Measurements from ENCODE around the gene PPFIBP2. TPM values are rescaled to one million over a fixed set of nuclear protein-coding genes. Genes with fewer than 3 reads are reported as not detected.

Gene PPFIBP2
- total RNA-seq, 1 donor from 2014 or later = 74.1 TPM

DNA sequence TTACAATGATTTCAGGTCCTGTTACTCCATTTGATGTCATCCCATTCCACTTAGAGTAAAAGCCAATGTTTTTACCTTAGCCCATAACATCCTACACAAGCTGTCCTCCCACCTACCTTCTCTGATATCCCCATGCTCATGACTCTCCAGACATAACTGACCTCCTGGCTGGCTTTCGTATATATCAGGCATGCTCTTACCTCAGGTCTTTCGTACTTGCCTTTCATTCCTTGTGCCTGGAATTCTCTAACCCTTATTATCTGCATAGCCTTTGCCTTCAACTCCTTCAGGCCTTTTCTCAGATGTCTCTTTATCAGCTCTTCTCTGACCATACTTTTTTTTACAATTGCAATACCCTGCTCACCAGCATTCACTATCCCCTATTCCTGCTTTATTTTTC lies 169.8 kb downstream of the PPFIBP2 start:
- Mint-ChIP-seq H3K4me1 (ENCODE audit: unreplicated experiment) (peaks cover 8% of the 10 kb centered on the region), H3K9me3 (ENCODE audit: unreplicated experiment) (no peaks in the 10 kb centered on the region), H3K27ac (ENCODE audit: unreplicated experiment) (no peak overlapping the region), H3K4me3 (ENCODE audit: unreplicated experiment) (no peak overlapping the region), H3K36me3 (ENCODE audit: unreplicated experiment) (no peaks in the 10 kb centered on the region), H3K27me3 (ENCODE audit: unreplicated experiment) (no peaks in the 10 kb centered on the region)
- DNase-seq (ENCODE audit: extremely low spot score, unreplicated experiment) = no peak
- TF ChIP-seq, protein P1, sequence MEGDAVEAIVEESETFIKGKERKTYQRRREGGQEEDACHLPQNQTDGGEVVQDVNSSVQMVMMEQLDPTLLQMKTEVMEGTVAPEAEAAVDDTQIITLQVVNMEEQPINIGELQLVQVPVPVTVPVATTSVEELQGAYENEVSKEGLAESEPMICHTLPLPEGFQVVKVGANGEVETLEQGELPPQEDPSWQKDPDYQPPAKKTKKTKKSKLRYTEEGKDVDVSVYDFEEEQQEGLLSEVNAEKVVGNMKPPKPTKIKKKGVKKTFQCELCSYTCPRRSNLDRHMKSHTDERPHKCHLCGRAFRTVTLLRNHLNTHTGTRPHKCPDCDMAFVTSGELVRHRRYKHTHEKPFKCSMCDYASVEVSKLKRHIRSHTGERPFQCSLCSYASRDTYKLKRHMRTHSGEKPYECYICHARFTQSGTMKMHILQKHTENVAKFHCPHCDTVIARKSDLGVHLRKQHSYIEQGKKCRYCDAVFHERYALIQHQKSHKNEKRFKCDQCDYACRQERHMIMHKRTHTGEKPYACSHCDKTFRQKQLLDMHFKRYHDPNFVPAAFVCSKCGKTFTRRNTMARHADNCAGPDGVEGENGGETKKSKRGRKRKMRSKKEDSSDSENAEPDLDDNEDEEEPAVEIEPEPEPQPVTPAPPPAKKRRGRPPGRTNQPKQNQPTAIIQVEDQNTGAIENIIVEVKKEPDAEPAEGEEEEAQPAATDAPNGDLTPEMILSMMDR (IDR thresholded peaks at IDR 0.05) = no peak

DNA sequence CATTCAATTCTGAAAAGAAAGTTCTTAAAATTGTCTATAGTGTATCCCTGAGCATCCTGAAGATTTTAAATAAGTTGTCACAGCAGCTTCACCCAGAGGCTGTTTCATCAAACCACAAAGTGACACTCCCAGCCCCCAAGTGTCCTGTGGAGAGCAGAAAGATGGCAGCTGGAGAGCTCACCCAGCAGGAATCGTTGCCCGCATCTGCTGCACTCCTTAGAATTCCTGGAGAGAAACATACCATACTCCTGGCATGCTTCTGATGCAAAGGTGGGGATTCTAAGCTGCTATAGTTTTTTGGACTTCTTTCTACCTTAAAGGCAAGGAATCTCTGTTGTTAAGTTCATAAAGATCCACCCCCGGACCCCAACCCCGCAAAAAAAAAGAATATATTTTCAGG lies 173.0 kb downstream of the PPFIBP2 start:
- no peak for DNase-seq (ENCODE audit: extremely low spot score, unreplicated experiment)
- peaks cover 3% of the 10 kb centered on the region for H3K27me3 Mint-ChIP-seq (ENCODE audit: unreplicated experiment)
- H3K4me3 Mint-ChIP-seq (ENCODE audit: unreplicated experiment) = no peak overlapping the region
- no peak overlapping the region for H3K27ac Mint-ChIP-seq (ENCODE audit: unreplicated experiment)
- peaks cover 7% of the 10 kb centered on the region for H3K4me1 Mint-ChIP-seq (ENCODE audit: unreplicated experiment)
- TF ChIP-seq, protein P1 (IDR thresholded peaks at IDR 0.05) = no peak
- no peaks in the 10 kb centered on the region for H3K36me3 Mint-ChIP-seq (ENCODE audit: unreplicated experiment)
- no peaks in the 10 kb centered on the region for H3K9me3 Mint-ChIP-seq (ENCODE audit: unreplicated experiment)

DNA sequence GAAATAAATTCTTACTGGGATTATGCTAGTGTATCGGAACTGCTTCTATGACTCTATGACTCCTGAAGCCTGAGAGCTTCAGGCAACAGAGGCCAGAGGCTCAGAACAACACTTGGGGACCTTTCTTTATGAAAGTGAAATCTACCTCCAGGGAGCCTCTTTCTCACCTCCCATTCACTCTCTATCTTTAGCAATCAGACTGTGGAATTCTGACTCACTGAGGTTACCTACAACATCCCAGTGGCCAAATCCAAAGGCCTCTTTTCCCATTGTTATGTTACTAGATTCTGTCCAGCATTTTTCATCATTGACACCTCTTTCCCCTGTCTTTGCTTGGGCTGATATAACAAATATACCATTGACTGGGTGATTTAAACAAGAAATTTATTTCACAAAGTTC lies 173.6 kb downstream of the PPFIBP2 start:
- Mint-ChIP-seq H3K4me3 (ENCODE audit: unreplicated experiment) (no peak overlapping the region), H3K27me3 (ENCODE audit: unreplicated experiment) (peaks cover 5% of the 10 kb centered on the region), H3K9me3 (ENCODE audit: unreplicated experiment) (no peaks in the 10 kb centered on the region), H3K27ac (ENCODE audit: unreplicated experiment) (no peak overlapping the region), H3K4me1 (ENCODE audit: unreplicated experiment) (peaks cover 7% of the 10 kb centered on the region), H3K36me3 (ENCODE audit: unreplicated experiment) (no peaks in the 10 kb centered on the region)
- DNase-seq (ENCODE audit: extremely low spot score, unreplicated experiment) = no peak
- TF ChIP-seq, protein P1 (IDR thresholded peaks at IDR 0.05) = no peak

DNA sequence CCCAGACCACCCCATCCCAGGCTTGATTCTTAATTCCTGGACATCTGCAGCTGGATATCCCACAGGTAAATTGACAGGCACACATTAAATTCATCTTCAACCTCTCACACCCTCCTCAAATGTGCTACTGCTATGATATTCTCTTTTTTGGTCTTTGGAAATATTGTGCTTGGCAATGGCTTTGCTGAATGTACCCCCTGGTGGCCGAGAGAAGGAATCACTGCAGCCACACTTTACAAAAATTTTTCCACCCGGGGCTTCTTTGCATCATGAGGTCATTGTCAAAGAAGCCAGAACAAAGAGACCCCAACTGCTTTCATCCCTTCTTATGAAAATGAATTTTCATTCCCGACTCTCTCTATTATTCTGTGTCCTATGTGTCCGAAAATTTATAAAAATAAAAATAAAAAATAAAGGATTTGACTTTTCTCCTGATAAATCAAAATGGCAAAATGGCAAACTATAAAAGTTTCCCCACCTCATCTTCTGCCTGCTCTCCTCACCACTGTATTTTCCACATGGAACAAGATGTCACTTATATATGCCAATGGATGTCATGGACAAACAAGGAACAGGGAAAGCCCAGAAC lies 174.5 kb downstream of the PPFIBP2 start:
- no peak overlapping the region for H3K4me3 Mint-ChIP-seq (ENCODE audit: unreplicated experiment)
- TF ChIP-seq, protein P1 (IDR thresholded peaks at IDR 0.05) = peak; percentile 87
- H3K4me1 Mint-ChIP-seq (ENCODE audit: unreplicated experiment) = peaks cover 7% of the 10 kb centered on the region
- no peak for DNase-seq (ENCODE audit: extremely low spot score, unreplicated experiment)
- no peak overlapping the region for H3K27ac Mint-ChIP-seq (ENCODE audit: unreplicated experiment)
- no peaks in the 10 kb centered on the region for H3K36me3 Mint-ChIP-seq (ENCODE audit: unreplicated experiment)
- H3K27me3 Mint-ChIP-seq (ENCODE audit: unreplicated experiment) = peaks cover 10% of the 10 kb centered on the region
- H3K9me3 Mint-ChIP-seq (ENCODE audit: unreplicated experiment) = no peaks in the 10 kb centered on the region

DNA sequence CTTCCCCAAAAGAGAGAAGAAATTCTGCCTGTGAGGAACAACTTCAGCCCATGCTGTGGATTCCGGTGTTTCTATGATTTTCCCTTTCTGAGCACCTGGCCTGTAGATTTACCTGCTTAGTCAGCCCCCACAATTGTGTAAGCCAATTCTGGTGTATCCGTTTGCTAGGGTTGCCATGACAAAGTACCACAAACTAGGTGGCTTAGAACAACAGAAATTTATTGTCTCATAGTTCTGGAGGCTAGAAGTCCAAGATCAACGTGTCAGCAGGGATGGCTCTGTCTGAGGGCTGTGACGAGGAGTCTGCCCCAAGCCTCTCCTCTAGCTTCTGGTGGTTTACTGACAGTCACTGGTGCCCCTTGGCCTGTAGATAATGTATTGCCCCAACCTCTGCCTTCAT lies 175.4 kb downstream of the PPFIBP2 start:
- Mint-ChIP-seq H3K36me3 (ENCODE audit: unreplicated experiment) (no peaks in the 10 kb centered on the region), H3K4me3 (ENCODE audit: unreplicated experiment) (no peak overlapping the region), H3K9me3 (ENCODE audit: unreplicated experiment) (no peaks in the 10 kb centered on the region), H3K27me3 (ENCODE audit: unreplicated experiment) (peaks cover 19% of the 10 kb centered on the region), H3K4me1 (ENCODE audit: unreplicated experiment) (peaks cover 7% of the 10 kb centered on the region), H3K27ac (ENCODE audit: unreplicated experiment) (no peak overlapping the region)
- TF ChIP-seq, protein P1 (IDR thresholded peaks at IDR 0.05) = no peak
- DNase-seq (ENCODE audit: extremely low spot score, unreplicated experiment) = no peak

Data from osteocyte (in vitro differentiated cells).